NB4 (cell line): ENCODE data around the gene LRBA.

Experiments used
- MYC ChIP-seq: IDR thresholded peaks from 2 replicates; pipeline ENCODE4 v1.6.1; 2011; ENCODE audit warnings: low read depth, low read length
- POLR2A ChIP-seq: IDR thresholded peaks from 2 replicates; pipeline ENCODE4 v1.6.1; 2011; ENCODE audit warnings: mild to moderate bottlenecking; ENCODE audit not compliant: insufficient read length; ENCODE audit errors: extremely low read depth
- TF ChIP-seq, protein P1 (sequence below): IDR thresholded peaks from one replicate; pipeline ENCODE4 v1.5.1; 2012; ENCODE audit warnings: low read depth, low read length
- TF ChIP-seq, protein P2 (sequence below): IDR thresholded peaks from 2 replicates; pipeline ENCODE4 v1.6.1; 2011; ENCODE audit warnings: low read depth, low read length

DNA sequence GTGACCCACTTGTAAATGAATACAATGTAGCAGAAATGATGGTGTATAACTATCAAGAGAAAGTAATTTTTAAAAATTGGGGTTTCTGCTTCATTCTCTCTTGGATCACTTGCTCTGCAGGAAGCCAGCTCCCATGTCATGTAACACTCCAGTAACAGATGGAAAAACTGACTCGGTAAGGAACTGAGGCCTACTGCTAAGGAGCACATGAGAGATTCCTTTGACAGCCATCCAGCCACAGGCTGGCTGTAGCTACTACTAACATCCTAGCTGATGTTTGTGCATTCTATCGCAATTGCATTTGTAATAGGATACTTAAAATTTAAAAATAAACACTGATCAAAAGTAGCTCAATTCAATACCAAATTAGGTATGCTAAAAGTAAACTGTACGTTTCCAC, 535.4 kb downstream of the LRBA start:
- TF ChIP-seq POLR2A (no peak), MYC (no peak)
- TF ChIP-seq, protein P1, sequence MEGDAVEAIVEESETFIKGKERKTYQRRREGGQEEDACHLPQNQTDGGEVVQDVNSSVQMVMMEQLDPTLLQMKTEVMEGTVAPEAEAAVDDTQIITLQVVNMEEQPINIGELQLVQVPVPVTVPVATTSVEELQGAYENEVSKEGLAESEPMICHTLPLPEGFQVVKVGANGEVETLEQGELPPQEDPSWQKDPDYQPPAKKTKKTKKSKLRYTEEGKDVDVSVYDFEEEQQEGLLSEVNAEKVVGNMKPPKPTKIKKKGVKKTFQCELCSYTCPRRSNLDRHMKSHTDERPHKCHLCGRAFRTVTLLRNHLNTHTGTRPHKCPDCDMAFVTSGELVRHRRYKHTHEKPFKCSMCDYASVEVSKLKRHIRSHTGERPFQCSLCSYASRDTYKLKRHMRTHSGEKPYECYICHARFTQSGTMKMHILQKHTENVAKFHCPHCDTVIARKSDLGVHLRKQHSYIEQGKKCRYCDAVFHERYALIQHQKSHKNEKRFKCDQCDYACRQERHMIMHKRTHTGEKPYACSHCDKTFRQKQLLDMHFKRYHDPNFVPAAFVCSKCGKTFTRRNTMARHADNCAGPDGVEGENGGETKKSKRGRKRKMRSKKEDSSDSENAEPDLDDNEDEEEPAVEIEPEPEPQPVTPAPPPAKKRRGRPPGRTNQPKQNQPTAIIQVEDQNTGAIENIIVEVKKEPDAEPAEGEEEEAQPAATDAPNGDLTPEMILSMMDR: no peak
- TF ChIP-seq, protein P2, sequence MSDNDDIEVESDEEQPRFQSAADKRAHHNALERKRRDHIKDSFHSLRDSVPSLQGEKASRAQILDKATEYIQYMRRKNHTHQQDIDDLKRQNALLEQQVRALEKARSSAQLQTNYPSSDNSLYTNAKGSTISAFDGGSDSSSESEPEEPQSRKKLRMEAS: no peak
